HG03558 (cell line): Measurements from ENCODE around the gene NBPF1.
"Not testable (repeated sequence)": the region's sequence is repeated elsewhere in the genome, so short reads cannot be mapped to it uniquely, and the experiment has no call there.

Experiments used
- ATAC-seq: cut with Tn5 transposase; IDR thresholded peaks from one replicate; pipeline ENCODE4 v1.9.1; 2021; ENCODE audit warnings: moderate number of reproducible peaks; ENCODE audit not compliant: unreplicated experiment; ENCODE audit errors: extremely low read depth

The NBPF1 gene

GRCh38 chr1:16560498-16560897 lies 52.9 kb downstream of the NBPF1 start:
- ATAC-seq: not testable (repeated sequence)

GRCh38 chr1:16559688-16560087 lies 53.7 kb downstream of the NBPF1 start:
- ATAC-seq: not testable (repeated sequence)

- ATAC-seq: not testable (repeated sequence)
These were observed 56.3 kb downstream of the NBPF1 start for GRCh38 chr1:16557034-16557433.

- not testable (repeated sequence) for ATAC-seq
These were observed 60.1 kb downstream of the NBPF1 start for GRCh38 chr1:16553244-16553643.

GRCh38 chr1:16550212-16550918 lies 63.0 kb downstream of the NBPF1 start:
- ATAC-seq: not testable (repeated sequence)

GRCh38 chr1:16549545-16549944 lies 63.8 kb downstream of the NBPF1 start:
- not testable (repeated sequence) for ATAC-seq

- not testable (repeated sequence) for ATAC-seq
These were observed 65.7 kb downstream of the NBPF1 start for GRCh38 chr1:16547502-16548241.

- not testable (repeated sequence) for ATAC-seq
These were observed 67.7 kb downstream of the NBPF1 start for GRCh38 chr1:16545682-16546095.

GRCh38 chr1:16540421-16540893 lies 72.9 kb downstream of the NBPF1 start:
- ATAC-seq: not testable (repeated sequence)

GRCh38 chr1:16537528-16537927 lies 75.8 kb downstream of the NBPF1 start:
- ATAC-seq: not testable (repeated sequence)

- not testable (repeated sequence) for ATAC-seq
These were observed 76.6 kb downstream of the NBPF1 start for GRCh38 chr1:16536796-16537195.

GRCh38 chr1:16535898-16536297 lies 77.5 kb downstream of the NBPF1 start:
- ATAC-seq: not testable (repeated sequence)

GRCh38 chr1:16535487-16535886 lies 77.9 kb downstream of the NBPF1 start:
- not testable (repeated sequence) for ATAC-seq

GRCh38 chr1:16534829-16535456 lies 78.4 kb downstream of the NBPF1 start:
- ATAC-seq: not testable (repeated sequence)

- not testable (repeated sequence) for ATAC-seq
These were observed 79.0 kb downstream of the NBPF1 start for GRCh38 chr1:16534239-16534828.

GRCh38 chr1:16532235-16532991 lies 81.0 kb downstream of the NBPF1 start:
- not testable (repeated sequence) for ATAC-seq

- ATAC-seq: not testable (repeated sequence)
These were observed 85.0 kb downstream of the NBPF1 start for GRCh38 chr1:16528338-16528737.

- ATAC-seq: not testable (repeated sequence)
These were observed 87.6 kb downstream of the NBPF1 start for GRCh38 chr1:16525769-16526168.

- not testable (repeated sequence) for ATAC-seq
These were observed 91.7 kb downstream of the NBPF1 start for GRCh38 chr1:16521679-16522078.

GRCh38 chr1:16521288-16521583 lies 92.1 kb downstream of the NBPF1 start:
- ATAC-seq: no peak
